NCI-H1694 treated with DMSO at 0.1 percent for 48 hours (cell line): Measurements from ENCODE around the gene SLC37A4.
"Not testable (repeated sequence)": the region's sequence is repeated elsewhere in the genome, so short reads cannot be mapped to it uniquely, and the experiment has no call there.

Experiments
- DNase-seq: peaks from one replicate; lab custom pipeline; 2025; lab: John Stamatoyannopoulos, UW

The SLC37A4 gene

DNA sequence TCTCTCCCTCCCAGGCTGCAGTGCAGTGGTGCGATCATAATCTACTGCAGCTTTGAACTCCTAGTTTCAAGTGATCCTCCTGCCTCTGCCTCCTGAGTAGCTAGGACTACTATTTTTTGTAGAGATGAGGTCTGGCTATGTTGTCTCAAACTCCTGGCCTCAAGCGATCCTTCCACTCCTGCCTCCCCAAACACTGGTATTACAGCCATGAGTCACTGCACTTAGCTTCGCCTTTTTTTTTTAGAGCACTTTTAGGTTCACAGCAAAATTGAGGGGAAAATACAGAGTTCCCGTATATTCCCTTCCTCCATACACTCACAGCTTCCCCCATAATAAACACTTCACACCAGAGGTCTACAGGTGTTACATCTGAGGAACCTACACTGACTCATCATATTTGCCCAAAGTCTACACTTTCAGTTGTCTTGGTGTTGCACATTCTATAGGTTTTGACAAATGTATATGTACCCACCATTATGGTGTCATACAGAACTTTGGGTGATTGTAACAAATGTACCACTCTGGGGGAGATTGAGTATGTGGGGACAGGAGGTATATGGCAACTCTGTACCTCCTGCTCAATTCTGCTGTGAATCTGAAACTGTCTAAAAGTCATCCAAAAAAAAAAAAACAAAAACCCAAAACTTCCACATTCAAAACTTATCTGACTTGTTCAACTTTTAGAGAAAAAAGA lies 11.3 kb upstream of the SLC37A4 start:
- DNase-seq: no peak

DNA sequence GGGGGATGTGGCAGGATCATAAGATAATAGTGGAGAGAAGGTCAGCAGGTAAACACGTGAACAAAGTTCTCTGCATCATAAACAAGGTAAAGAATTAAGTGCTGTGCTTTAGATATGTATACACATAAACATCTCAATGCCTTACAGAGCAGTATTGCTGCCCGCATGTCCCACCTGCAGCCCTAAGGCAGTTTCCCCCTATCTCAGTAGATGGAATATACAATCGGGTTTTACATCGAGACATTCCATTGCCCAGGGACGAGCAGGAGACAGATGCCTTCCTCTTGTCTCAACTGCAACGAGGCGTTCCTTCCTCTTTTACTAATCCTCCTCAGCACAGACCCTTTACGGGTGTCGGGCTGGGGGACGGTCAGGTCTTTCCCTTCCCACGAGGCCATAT lies 8.8 kb upstream of the SLC37A4 start:
- not testable (repeated sequence) for DNase-seq

DNA sequence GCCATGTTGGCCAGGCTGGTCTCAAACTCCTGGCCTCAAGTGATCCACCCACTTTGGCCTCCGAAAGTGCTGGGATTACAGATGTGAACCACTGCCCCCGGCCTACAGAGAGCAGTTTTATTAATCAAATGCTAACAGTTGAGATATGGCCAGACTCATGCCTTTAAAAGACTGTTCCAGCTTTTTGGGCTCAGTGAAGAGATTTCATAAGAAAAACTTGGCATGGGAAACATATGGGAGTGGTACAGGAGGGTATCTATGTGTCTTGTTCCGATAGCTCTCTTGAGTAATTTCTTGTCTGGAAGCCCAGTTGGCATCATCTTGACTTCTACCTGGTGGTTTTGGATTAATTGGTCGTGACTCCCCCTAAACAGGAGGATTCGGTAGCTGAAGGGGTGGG lies 8.2 kb upstream of the SLC37A4 start:
- no peak for DNase-seq

DNA sequence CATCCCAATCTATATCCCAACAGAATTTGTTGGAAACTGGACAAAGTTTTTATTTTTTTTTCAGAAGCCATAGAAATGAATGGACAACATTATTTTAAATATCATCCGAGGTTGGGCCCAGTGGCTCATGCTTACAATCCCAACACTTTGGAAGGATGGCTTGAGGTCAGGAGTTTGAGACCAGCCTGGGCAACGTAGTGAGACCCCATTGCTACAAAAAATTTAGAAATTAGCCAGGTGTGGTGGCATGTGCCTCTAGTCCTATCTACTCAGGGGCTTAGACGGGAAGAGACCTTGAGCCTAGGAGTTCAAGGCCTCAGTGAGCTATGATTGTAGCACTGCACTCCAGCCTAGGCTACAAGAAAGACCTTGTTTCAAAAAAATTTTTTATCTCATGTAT lies 4.1 kb upstream of the SLC37A4 start:
- no peak for DNase-seq

GRCh38 chr11:119033421-119033820 lies 2.7 kb upstream of the SLC37A4 start:
- DNase-seq: not testable (repeated sequence)

GRCh38 chr11:119031912-119032280 lies 1.2 kb upstream of the SLC37A4 start:
- no peak for DNase-seq

- no peak for DNase-seq
These were observed 698 bp downstream of the SLC37A4 start for GRCh38 chr11:119030029-119030328.

- no peak for DNase-seq
These were observed 1.2 kb downstream of the SLC37A4 start for GRCh38 chr11:119029340-119030028.

DNA sequence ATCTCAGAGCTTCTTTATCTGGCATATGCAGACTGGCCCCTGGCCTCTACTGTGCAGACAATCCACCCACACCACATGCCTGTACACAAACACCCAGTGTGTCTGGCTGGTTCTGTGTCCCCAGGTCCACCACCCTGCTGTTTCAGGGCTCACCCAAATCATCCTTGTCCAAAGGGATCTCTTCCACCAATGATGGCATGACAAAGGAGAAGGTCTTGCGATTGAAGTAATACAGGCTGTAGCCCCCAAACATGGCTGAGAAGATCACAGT lies 1.7 kb downstream of the SLC37A4 start:
- no peak for DNase-seq

DNA sequence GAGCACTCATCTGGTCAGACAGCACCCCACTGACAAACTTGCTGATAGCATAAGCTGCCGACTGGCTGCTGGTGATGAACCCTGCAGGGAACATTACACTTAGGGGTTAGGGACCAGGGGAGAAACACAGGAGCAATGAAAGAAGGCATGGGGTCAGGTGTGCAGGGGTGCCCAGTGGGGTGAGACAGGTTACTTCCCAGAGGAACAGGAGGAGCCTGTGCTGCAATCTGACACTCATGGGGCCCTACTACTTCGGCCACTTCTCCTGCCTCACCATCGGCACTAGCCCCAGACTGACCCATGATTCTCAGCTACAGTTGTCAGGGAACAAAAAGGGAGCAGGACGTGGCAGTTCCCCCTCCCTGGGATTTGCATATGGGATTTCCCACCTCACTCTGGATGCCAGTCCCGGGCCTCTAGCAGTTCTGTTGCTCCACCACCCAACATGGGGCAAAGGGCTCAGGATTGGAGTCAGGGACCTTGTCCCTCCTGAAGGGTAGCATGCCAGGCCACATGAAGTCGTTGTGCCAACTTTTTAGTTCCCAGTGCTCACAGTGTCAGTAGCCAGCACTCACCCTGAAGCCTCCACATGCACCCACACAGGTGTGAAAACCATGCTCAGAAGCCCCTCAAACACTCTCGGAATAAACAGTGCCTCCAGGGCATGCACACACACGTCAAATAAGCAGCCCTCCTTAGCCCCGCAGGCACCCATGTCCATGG lies 2.2 kb downstream of the SLC37A4 start:
- DNase-seq: no peak

GRCh38 chr11:119027561-119028345 lies 2.9 kb downstream of the SLC37A4 start:
- DNase-seq: no peak

- no peak for DNase-seq
These were observed 3.7 kb downstream of the SLC37A4 start for GRCh38 chr11:119026970-119027369.

GRCh38 chr11:119025978-119026766 lies 4.5 kb downstream of the SLC37A4 start:
- no peak for DNase-seq

GRCh38 chr11:119025541-119025940 lies 5.1 kb downstream of the SLC37A4 start:
- DNase-seq: no peak

GRCh38 chr11:119025099-119025473 lies 5.6 kb downstream of the SLC37A4 start:
- no peak for DNase-seq

DNA sequence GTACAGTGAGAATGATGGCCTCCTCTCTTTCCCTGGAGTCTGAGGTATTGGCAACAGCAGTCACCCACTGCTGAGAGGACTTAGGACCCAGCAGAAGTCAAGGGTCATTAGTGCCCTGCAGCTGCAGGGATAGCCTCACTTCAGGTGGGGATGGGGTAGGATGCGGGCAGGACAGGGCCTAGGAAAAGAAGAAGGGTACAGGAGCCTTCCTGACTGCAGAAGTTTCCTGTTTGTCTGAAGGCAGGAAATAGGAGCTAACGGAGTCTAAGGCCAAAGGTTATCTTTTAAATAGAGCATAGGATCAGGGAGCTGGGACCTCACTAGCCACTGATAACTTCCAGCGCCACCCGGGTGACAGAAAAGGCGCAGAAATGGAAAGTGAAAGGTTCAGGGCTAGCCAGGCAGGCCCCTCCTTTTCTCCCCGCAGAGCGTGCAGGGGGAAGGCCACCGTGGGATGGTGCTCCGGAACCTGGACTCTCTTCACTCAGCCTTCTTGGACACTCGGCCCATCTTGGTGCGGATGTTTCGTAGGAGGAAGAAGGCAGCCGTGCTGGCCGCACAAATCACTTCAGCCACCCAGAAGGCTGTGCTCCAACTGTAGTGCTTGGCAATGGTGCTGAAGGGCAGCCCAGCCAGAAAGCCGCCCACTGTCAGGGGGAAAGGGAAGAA lies 6.1 kb downstream of the SLC37A4 start:
- no peak for DNase-seq

- no peak for DNase-seq
These were observed 6.9 kb downstream of the SLC37A4 start for GRCh38 chr11:119023741-119024140.

- DNase-seq: no peak
These were observed 9.0 kb downstream of the SLC37A4 start for GRCh38 chr11:119021631-119022030.

DNA sequence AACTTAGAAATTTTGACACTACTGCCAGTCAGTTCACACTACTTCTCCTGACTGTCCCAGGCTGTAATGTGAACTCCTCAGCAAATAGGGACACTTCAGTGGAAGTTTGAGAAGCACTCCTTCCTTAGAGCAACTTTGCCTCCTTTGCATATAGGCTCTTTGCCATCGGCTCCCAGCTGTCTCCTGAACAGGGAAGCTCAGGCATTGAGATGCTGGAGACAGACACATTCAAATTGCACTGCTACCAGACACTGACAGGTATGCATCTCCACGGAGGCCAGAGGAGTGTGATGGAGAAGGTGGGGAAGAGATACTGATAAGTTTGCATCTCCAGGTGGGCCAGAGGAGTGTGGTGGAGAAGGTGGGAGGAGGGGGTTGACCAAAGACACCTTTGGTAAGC lies 10.7 kb downstream of the SLC37A4 start:
- DNase-seq: no peak

GRCh38 chr11:119018074-119018938 lies 12.4 kb downstream of the SLC37A4 start, which contains the start of the genes RPS25 and TRAPPC4:
RPS25 (minus strand) TSS chr11:119018343; CDS start chr11:119018284, 59 bp downstream.
TRAPPC4 (plus strand) TSS chr11:119018766; CDS start chr11:119018796, 30 bp downstream.
- peak; percentile 72 for DNase-seq
